Measurements from ENCODE around the gene CITED4. TPM values are rescaled to one million over a fixed set of nuclear protein-coding genes. Genes with fewer than 3 reads are reported as not detected.

Gene CITED4
- total RNA-seq, 2 experiments from 2014 or later: 2.0 TPM; not detected in 1

GRCh38 chr1:40838045-40838979, 23.9 kb downstream of the CITED4 start:
- no peak overlapping the region for H3K27ac ChIP-seq (ENCODE audit: low read depth, low read length, poor library complexity, severe bottlenecking)
- H3K4me1 ChIP-seq (ENCODE audit: insufficient read depth, low read length, poor library complexity, severe bottlenecking): no peaks in the 10 kb centered on the region
- no TSS peak for BruUV-seq (replicated peaks)

GRCh38 chr1:40837601-40838000, 24.6 kb downstream of the CITED4 start:
- no TSS peak for BruUV-seq (replicated peaks)
- Histone ChIP-seq H3K4me1 (ENCODE audit: insufficient read depth, low read length, poor library complexity, severe bottlenecking) (no peaks in the 10 kb centered on the region), H3K36me3 (ENCODE audit: insufficient read depth, low read length) (no peaks in the 10 kb centered on the region), H3K9me3 (ENCODE audit: low read length) (no peaks in the 10 kb centered on the region), H3K4me3 (ENCODE audit: low read depth, low read length, poor library complexity, severe bottlenecking) (no peak overlapping the region), H3K4me2 (ENCODE audit: low read length) (no peak overlapping the region), H4K20me1 (ENCODE audit: insufficient read depth, low read length) (no peaks in the 10 kb centered on the region), H3K79me2 (ENCODE audit: insufficient read depth, low read depth, low read length) (no peaks in the 10 kb centered on the region), H3K9me2 (ENCODE audit: insufficient read depth, low read length) (no peaks in the 10 kb centered on the region), H3K27ac (ENCODE audit: low read depth, low read length, poor library complexity, severe bottlenecking) (no peak overlapping the region), H2AFZ (ENCODE audit: low read length) (no peak overlapping the region)
- ChIA-PET CTCF (ENCODE audit: unreplicated experiment) (no interaction called here), POLR2A (interaction anchor here (0.7 kb wide), 1 partner anchor 462 kb away, joined by 4 read pairs; no protein-coding TSS in a partner anchor)
- intact Hi-C loops (cut with micrococcal nuclease; ENCODE audit: unreplicated experiment): no loop called here
- TF ChIP-seq EZH2phosphoT487 (IDR thresholded peaks at IDR 0.05; ENCODE audit: borderline replicate concordance, low read depth, low read length) (no peak), CTCF (conservative IDR thresholded peaks at IDR 0.05; ENCODE audit: low read length) (no peak)
- no peak for DNase-seq (ENCODE audit: low spot score)

More at GRCh38 chr1:40838045-40838979, 23.9 kb downstream of the CITED4 start:
- no peaks in the 10 kb centered on the region for H3K9me2 ChIP-seq (ENCODE audit: insufficient read depth, low read length)
- ChIA-PET CTCF (ENCODE audit: unreplicated experiment) (no interaction called here), POLR2A (interaction anchor here (0.7 kb wide), 1 partner anchor 463 kb away, joined by 4 read pairs; no protein-coding TSS in a partner anchor)
- no peaks in the 10 kb centered on the region for H3K79me2 ChIP-seq (ENCODE audit: insufficient read depth, low read depth, low read length)
- DNase-seq (ENCODE audit: low spot score): no peak
- no peaks in the 10 kb centered on the region for H3K9me3 ChIP-seq (ENCODE audit: low read length)
- H3K36me3 ChIP-seq (ENCODE audit: insufficient read depth, low read length): no peaks in the 10 kb centered on the region
- H3K4me2 ChIP-seq (ENCODE audit: low read length): no peak overlapping the region
- no peak overlapping the region for H2AFZ ChIP-seq (ENCODE audit: low read length)
- H3K4me3 ChIP-seq (ENCODE audit: low read depth, low read length, poor library complexity, severe bottlenecking): no peak overlapping the region
- intact Hi-C loops (cut with micrococcal nuclease; ENCODE audit: unreplicated experiment): no loop called here
- no peaks in the 10 kb centered on the region for H4K20me1 ChIP-seq (ENCODE audit: insufficient read depth, low read length)
- TF ChIP-seq CTCF (conservative IDR thresholded peaks at IDR 0.05; ENCODE audit: low read length) (no peak), EZH2phosphoT487 (IDR thresholded peaks at IDR 0.05; ENCODE audit: borderline replicate concordance, low read depth, low read length) (no peak)

GRCh38 chr1:40836283-40836682, 25.9 kb downstream of the CITED4 start:
- ChIA-PET POLR2A (no interaction called here), CTCF (ENCODE audit: unreplicated experiment) (no interaction called here)
- Histone ChIP-seq H4K20me1 (ENCODE audit: insufficient read depth, low read length) (no peaks in the 10 kb centered on the region), H3K36me3 (ENCODE audit: insufficient read depth, low read length) (no peaks in the 10 kb centered on the region), H3K79me2 (ENCODE audit: insufficient read depth, low read depth, low read length) (no peaks in the 10 kb centered on the region), H3K9me2 (ENCODE audit: insufficient read depth, low read length) (no peaks in the 10 kb centered on the region), H3K4me1 (ENCODE audit: insufficient read depth, low read length, poor library complexity, severe bottlenecking) (no peaks in the 10 kb centered on the region), H3K9me3 (ENCODE audit: low read length) (no peaks in the 10 kb centered on the region), H3K4me3 (ENCODE audit: low read depth, low read length, poor library complexity, severe bottlenecking) (no peak overlapping the region), H3K4me2 (ENCODE audit: low read length) (no peak overlapping the region), H2AFZ (ENCODE audit: low read length) (no peak overlapping the region), H3K27ac (ENCODE audit: low read depth, low read length, poor library complexity, severe bottlenecking) (no peak overlapping the region)
- TF ChIP-seq CTCF (conservative IDR thresholded peaks at IDR 0.05; ENCODE audit: low read length) (no peak), EZH2phosphoT487 (IDR thresholded peaks at IDR 0.05; ENCODE audit: borderline replicate concordance, low read depth, low read length) (no peak)
- BruUV-seq (replicated peaks): no TSS peak
- DNase-seq (ENCODE audit: low spot score): no peak
- intact Hi-C loops (cut with micrococcal nuclease; ENCODE audit: unreplicated experiment): no loop called here
